PFSK-1 (cell line): ENCODE measurements around the gene CHTF8.

Experiments used
- FOXP2 ChIP-seq: optimal IDR thresholded peaks from 2 replicates; pipeline ENCODE3; 2011; ENCODE audit warnings: borderline replicate concordance, control low read depth, inconsistent platforms; ENCODE audit not compliant: insufficient read depth; ENCODE audit errors: extremely low read length, extremely low read depth
- POLR2AphosphoS5 ChIP-seq: IDR thresholded peaks from 2 replicates; pipeline ENCODE4 v1.6.1; 2012; ENCODE audit warnings: low read depth, mild to moderate bottlenecking, control low read depth, low read length, moderate library complexity
- REST ChIP-seq, 2 experiments: IDR thresholded peaks; 2 replicates each; pipeline versions ENCODE4 v1.6.1 to v1.8.0; 2011 to 2012; ENCODE audit warnings: low read depth in 2 of 2, low read length in 2 of 2, control low read depth in 1 of 2, inconsistent platforms in 1 of 2, mild to moderate bottlenecking in 1 of 2, moderate library complexity in 1 of 2; ENCODE audit not compliant: insufficient read depth in 1 of 2
- SIN3A ChIP-seq: IDR thresholded peaks from 2 replicates; pipeline ENCODE4 v1.6.1; 2012; ENCODE audit warnings: mild to moderate bottlenecking, low read length, moderate library complexity, borderline replicate concordance; ENCODE audit not compliant: insufficient read depth
- TAF1 ChIP-seq: IDR thresholded peaks from 2 replicates; pipeline ENCODE4 v1.6.1; 2012; ENCODE audit warnings: low read length, control low read depth, borderline replicate concordance; ENCODE audit not compliant: insufficient read depth

Gene CHTF8

GRCh38 chr16:69169607-69170352 lies 37.4 kb upstream of the CHTF8 start:
- TF ChIP-seq TAF1 (no peak), FOXP2 (no peak), SIN3A (no peak), REST (IDR thresholded peaks at IDR 0.05; ENCODE audit: insufficient read depth in 1 of 2, low read depth in 2 of 2, low read length in 2 of 2) (no peak), POLR2AphosphoS5 (no peak)

- no peak for TF ChIP-seq REST (IDR thresholded peaks at IDR 0.05; ENCODE audit: insufficient read depth in 1 of 2, low read depth in 2 of 2, low read length in 2 of 2)
- TF ChIP-seq TAF1, result no peak
- no peak for TF ChIP-seq SIN3A
- no peak for TF ChIP-seq POLR2AphosphoS5
- no peak for TF ChIP-seq FOXP2
These were observed 36.7 kb upstream of the CHTF8 start for GRCh38 chr16:69169051-69169450.

GRCh38 chr16:69166946-69167930 lies 34.9 kb upstream of the CHTF8 start:
- TF ChIP-seq TAF1, result no peak
- no peak for TF ChIP-seq SIN3A
- TF ChIP-seq REST (IDR thresholded peaks at IDR 0.05; ENCODE audit: insufficient read depth in 1 of 2, low read depth in 2 of 2, low read length in 2 of 2), result no peak
- no peak for TF ChIP-seq FOXP2
- no peak for TF ChIP-seq POLR2AphosphoS5

GRCh38 chr16:69166221-69166833 lies 33.9 kb upstream of the CHTF8 start:
- TF ChIP-seq TAF1 (no peak), SIN3A (no peak), FOXP2 (no peak), POLR2AphosphoS5 (no peak), REST (IDR thresholded peaks at IDR 0.05; ENCODE audit: insufficient read depth in 1 of 2, low read depth in 2 of 2, low read length in 2 of 2) (no peak)
